Thyroid gland (tissue), 4 donors: ENCODE results near the gene PSMA4. TPM values are rescaled to one million over a fixed set of nuclear protein-coding genes. Genes with fewer than 3 reads are reported as not detected.
"Not testable (repeated sequence)": the region's sequence is repeated elsewhere in the genome, so short reads cannot be mapped to it uniquely, and the experiment has no call there.

Source experiments
- DNase-seq, 2 donors: peaks; one replicate each; pipeline ENCODE4 v3.0.0-alpha.2; 2019
- H3K27ac ChIP-seq, 3 donors: fragments of 200-600 bp; sonication (generic); 1 replicate in 2 of 3; 2 replicates in 1 of 3; pipeline ENCODE4 v1.5.1; 2016 to 2019; ENCODE audit warnings: mild to moderate bottlenecking in 1 of 3, moderate library complexity in 1 of 3
- H3K27me3 ChIP-seq: fragments of 200-600 bp; sonication (generic); one replicate; pipeline ENCODE4 v1.5.1; 2019
- H3K36me3 ChIP-seq, 2 donors: fragments of 200-600 bp; sonication (generic); one replicate each; pipeline ENCODE4 v1.5.1; 2016 to 2019
- H3K4me1 ChIP-seq, 2 donors: fragments of 200-600 bp; sonication (generic); one replicate each; pipeline ENCODE4 v1.5.1; 2017 to 2019
- H3K4me3 ChIP-seq, 3 donors: fragments of 200-600 bp; sonication (generic); replicated peaks in 1 of 3; 1 replicate in 2 of 3; 2 replicates in 1 of 3; pipeline ENCODE4 v1.5.1; 2016; ENCODE audit warnings: mild to moderate bottlenecking in 1 of 3
- H3K9me3 ChIP-seq: fragments of 200-600 bp; sonication (generic); one replicate; pipeline ENCODE4 v1.5.1; 2017
- CTCF ChIP-seq, 6 experiments: fragments of 200-600 bp in 3 of 6; fragments of 450-650 bp in 3 of 6; sonication (generic) in 3 of 6; IDR thresholded peaks; one replicate each; pipeline ENCODE4 v1.5.1; 2016 to 2019; ENCODE audit warnings: antibody characterized with exemption in 6 of 6, mild to moderate bottlenecking in 2 of 6, inconsistent platforms in 1 of 6, moderate library complexity in 1 of 6
- POLR2A ChIP-seq, 2 donors: fragments of 450-650 bp; IDR thresholded peaks; one replicate each; pipeline ENCODE4 v1.6.1; 2017; ENCODE audit warnings: antibody characterized with exemption in 2 of 2, mild to moderate bottlenecking in 2 of 2, moderate library complexity in 1 of 2
- WGBS, 2 donors: methylation state at CpG; one replicate each; pipeline ENCODE4 v1.1.5; 2017; 5-methylcytosine and 5-hydroxymethylcytosine counted together
- intact Hi-C: fragments of 100-400 bp; cut with DNase I; formaldehyde crosslinking; loops from one replicate; pipeline ENCODE4 v1.15.1; 2023
- total RNA-seq, 4 donors: library from RNA; depleted of rRNA; stranded (reverse); fragments of >200 nt; gene quantifications; one replicate each; pipeline ENCODE4 v1.2.3, GENCODE V29; 2016

Gene PSMA4
- total RNA-seq, 4 donors from 2014 or later: 123 to 185 (median 149) TPM

GRCh38 chr15:78538358-78538757, 1.9 kb upstream of the PSMA4 start:
- H3K36me3 ChIP-seq: peaks cover 4 to 8% of the 10 kb centered on the region in 2 donors
- no peaks in the 10 kb centered on the region for H3K27me3 ChIP-seq
- intact Hi-C loops: no loop called here
- TF ChIP-seq POLR2A (IDR thresholded peaks at IDR 0.05): no peak
- TF ChIP-seq CTCF (IDR thresholded peaks at IDR 0.05): no peak
- no peak for DNase-seq
- no peak overlapping the region for H3K4me3 ChIP-seq
- 73 to 87% methylated on average over 1 of the region's 1 CpG for WGBS, 2 donors
- no peaks in the 10 kb centered on the region for H3K9me3 ChIP-seq
- H3K4me1 ChIP-seq: peaks cover 7 to 10% of the 10 kb centered on the region in 2 donors
- no peak overlapping the region for H3K27ac ChIP-seq

GRCh38 chr15:78539464-78540140, 642 bp upstream of the PSMA4 start:
- H3K27ac ChIP-seq: peak overlapping the region; percentile 92 to 96 (median 94)
- H3K4me3 ChIP-seq: peak overlapping the region; percentile 67 to 98 (median 86)
- peaks cover 7 to 10% of the 10 kb centered on the region in 2 donors for H3K4me1 ChIP-seq
- peak in 1 of 2 donors; percentile 4 for DNase-seq
- H3K27me3 ChIP-seq, H3K36me3 ChIP-seq, H3K9me3 ChIP-seq, intact Hi-C loops: not testable (repeated sequence)
- 80 to 83% methylated on average over 18 of the region's 18 CpGs for WGBS, 2 donors

GRCh38 chr15:78540871-78541743, 863 bp downstream of the PSMA4 start:
- Histone ChIP-seq H3K4me3 (peak overlapping the region; percentile 67 to 98 (median 86)), H3K9me3 (no peaks in the 10 kb centered on the region), H3K27ac (peak overlapping the region; percentile 92 to 96 (median 94)), H3K4me1 (peaks cover 7 to 10% of the 10 kb centered on the region in 2 donors), H3K36me3 (peaks cover 22 to 23% of the 10 kb centered on the region in 2 donors), H3K27me3 (no peaks in the 10 kb centered on the region)
- DNase-seq: no peak
- TF ChIP-seq POLR2A (IDR thresholded peaks at IDR 0.05): no peak
- TF ChIP-seq CTCF (IDR thresholded peaks at IDR 0.05): no peak
- intact Hi-C loops: no loop called here
- 7 to 9% methylated on average over 17 of the region's 17 CpGs for WGBS, 2 donors

- H3K4me1 ChIP-seq: peaks cover 7 to 10% of the 10 kb centered on the region in 2 donors
- TF ChIP-seq CTCF (IDR thresholded peaks at IDR 0.05) (no peak), POLR2A (IDR thresholded peaks at IDR 0.05) (no peak)
- DNase-seq: no peak
- no peaks in the 10 kb centered on the region for H3K27me3 ChIP-seq
- H3K36me3 ChIP-seq: peaks cover 27 to 28% of the 10 kb centered on the region in 2 donors
- H3K27ac ChIP-seq: no peak overlapping the region
- intact Hi-C loops: no loop called here
- H3K4me3 ChIP-seq: no peak overlapping the region
- WGBS, 2 donors: 44 to 45% methylated on average over 1 of the region's 1 CpG
- no peaks in the 10 kb centered on the region for H3K9me3 ChIP-seq
Measured at GRCh38 chr15:78541744-78542034, 1.4 kb downstream of the PSMA4 start.

GRCh38 chr15:78542647-78543046, 2.4 kb downstream of the PSMA4 start:
- DNase-seq: no peak
- intact Hi-C loops: no loop called here
- peaks cover 7 to 10% of the 10 kb centered on the region in 2 donors for H3K4me1 ChIP-seq
- H3K27ac ChIP-seq: no peak overlapping the region
- WGBS, 2 donors: 95 to 96% methylated on average over 3 of the region's 3 CpGs
- peaks cover 37% of the 10 kb centered on the region in 2 donors for H3K36me3 ChIP-seq
- no peaks in the 10 kb centered on the region for H3K9me3 ChIP-seq
- no peak for TF ChIP-seq CTCF (IDR thresholded peaks at IDR 0.05)
- TF ChIP-seq POLR2A (IDR thresholded peaks at IDR 0.05): no peak
- H3K4me3 ChIP-seq: no peak overlapping the region
- no peaks in the 10 kb centered on the region for H3K27me3 ChIP-seq
